GM12878 (cell line): ENCODE measurements around the gene SAMD1.

Experiments used
- ASH2L ChIP-seq: fragments of 300-600, 200-600 bp; sonication (generic); IDR thresholded peaks from 2 replicates; pipeline ENCODE4 v1.6.1; 2017; ENCODE audit warnings: low read depth, mild to moderate bottlenecking, borderline replicate concordance
- CTCF ChIP-seq, 3 experiments: IDR thresholded peaks in 2 of 3; conservative IDR thresholded peaks in 1 of 3; 2 replicates each; pipeline ENCODE4 v1.5.1; 2011; ENCODE audit warnings: low read depth in 3 of 3, low read length in 3 of 3, mild to moderate bottlenecking in 3 of 3, control low read depth in 2 of 3, moderate library complexity in 2 of 3, inconsistent platforms in 1 of 3, mixed read lengths in 1 of 3; ENCODE audit not compliant: control insufficient read depth in 2 of 3, insufficient read depth in 1 of 3; ENCODE audit errors: extremely low read depth in 1 of 3
- ELK1 ChIP-seq: IDR thresholded peaks from 2 replicates; pipeline ENCODE4 v1.6.1; 2012; ENCODE audit warnings: low read depth, low read length, improper control_type of control experiment
- GABPA ChIP-seq: IDR thresholded peaks from 2 replicates; pipeline ENCODE4 v1.6.1; 2014; ENCODE audit warnings: antibody characterized with exemption, low read depth, mild to moderate bottlenecking, inconsistent platforms
- JUND ChIP-seq: IDR thresholded peaks from 2 replicates; pipeline ENCODE4 v1.6.1; 2012; ENCODE audit warnings: low read depth, mild to moderate bottlenecking, low read length, improper control_type of control experiment, moderate library complexity
- MAX ChIP-seq: IDR thresholded peaks from 2 replicates; pipeline ENCODE4 v1.6.1; 2012; ENCODE audit warnings: low read depth, low read length, improper control_type of control experiment
- NRF1 ChIP-seq: conservative IDR thresholded peaks from 2 replicates; pipeline ENCODE4 v1.6.1; 2011; ENCODE audit warnings: mild to moderate bottlenecking, low read depth, low read length, improper control_type of control experiment
- POLR2A ChIP-seq: IDR thresholded peaks from 2 replicates; pipeline ENCODE4 v1.6.1; 2011; ENCODE audit warnings: low read depth, mild to moderate bottlenecking, low read length
- RAD51 ChIP-seq: fragments of 450-650 bp; IDR thresholded peaks from 2 replicates; pipeline ENCODE4 v1.6.1; 2016; ENCODE audit warnings: moderate library complexity, mild to moderate bottlenecking, inconsistent platforms
- TF ChIP-seq, protein P1 (sequence below): fragments of 450-650 bp; formaldehyde crosslinking; IDR thresholded peaks from 2 replicates; pipeline ENCODE4 v1.5.0; 2022; ENCODE audit warnings: mild to moderate bottlenecking, missing genetic modification characterization
- TF ChIP-seq, protein P2 (sequence below): IDR thresholded peaks from 2 replicates; pipeline ENCODE4 v1.6.1; 2011; ENCODE audit warnings: borderline replicate concordance, low read depth, mild to moderate bottlenecking, moderate library complexity, low read length; ENCODE audit not compliant: insufficient read depth, poor library complexity, severe bottlenecking

GRCh38 chr19:14102102-14102696, 11.6 kb upstream of the SAMD1 start:
- TF ChIP-seq ELK1 (no peak), POLR2A (no peak), CTCF (IDR thresholded peaks at IDR 0.05 in 2 of 3, conservative IDR thresholded peaks at IDR 0.05 in 1 of 3; ENCODE audit: control insufficient read depth in 2 of 3, extremely low read depth in 1 of 3, insufficient read depth in 1 of 3, low read depth in 3 of 3, low read length in 3 of 3) (no peak), JUND (no peak), NRF1 (no peak), ASH2L (no peak), MAX (no peak), GABPA (no peak), RAD51 (no peak)
- TF ChIP-seq, protein P1, sequence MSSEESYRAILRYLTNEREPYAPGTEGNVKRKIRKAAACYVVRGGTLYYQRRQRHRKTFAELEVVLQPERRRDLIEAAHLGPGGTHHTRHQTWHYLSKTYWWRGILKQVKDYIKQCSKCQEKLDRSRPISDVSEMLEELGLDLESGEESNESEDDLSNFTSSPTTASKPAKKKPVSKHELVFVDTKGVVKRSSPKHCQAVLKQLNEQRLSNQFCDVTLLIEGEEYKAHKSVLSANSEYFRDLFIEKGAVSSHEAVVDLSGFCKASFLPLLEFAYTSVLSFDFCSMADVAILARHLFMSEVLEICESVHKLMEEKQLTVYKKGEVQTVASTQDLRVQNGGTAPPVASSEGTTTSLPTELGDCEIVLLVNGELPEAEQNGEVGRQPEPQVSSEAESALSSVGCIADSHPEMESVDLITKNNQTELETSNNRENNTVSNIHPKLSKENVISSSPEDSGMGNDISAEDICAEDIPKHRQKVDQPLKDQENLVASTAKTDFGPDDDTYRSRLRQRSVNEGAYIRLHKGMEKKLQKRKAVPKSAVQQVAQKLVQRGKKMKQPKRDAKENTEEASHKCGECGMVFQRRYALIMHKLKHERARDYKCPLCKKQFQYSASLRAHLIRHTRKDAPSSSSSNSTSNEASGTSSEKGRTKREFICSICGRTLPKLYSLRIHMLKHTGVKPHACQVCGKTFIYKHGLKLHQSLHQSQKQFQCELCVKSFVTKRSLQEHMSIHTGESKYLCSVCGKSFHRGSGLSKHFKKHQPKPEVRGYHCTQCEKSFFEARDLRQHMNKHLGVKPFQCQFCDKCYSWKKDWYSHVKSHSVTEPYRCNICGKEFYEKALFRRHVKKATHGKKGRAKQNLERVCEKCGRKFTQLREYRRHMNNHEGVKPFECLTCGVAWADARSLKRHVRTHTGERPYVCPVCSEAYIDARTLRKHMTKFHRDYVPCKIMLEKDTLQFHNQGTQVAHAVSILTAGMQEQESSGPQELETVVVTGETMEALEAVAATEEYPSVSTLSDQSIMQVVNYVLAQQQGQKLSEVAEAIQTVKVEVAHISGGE (CRISPR knock-in tag), result no peak
- TF ChIP-seq, protein P2, sequence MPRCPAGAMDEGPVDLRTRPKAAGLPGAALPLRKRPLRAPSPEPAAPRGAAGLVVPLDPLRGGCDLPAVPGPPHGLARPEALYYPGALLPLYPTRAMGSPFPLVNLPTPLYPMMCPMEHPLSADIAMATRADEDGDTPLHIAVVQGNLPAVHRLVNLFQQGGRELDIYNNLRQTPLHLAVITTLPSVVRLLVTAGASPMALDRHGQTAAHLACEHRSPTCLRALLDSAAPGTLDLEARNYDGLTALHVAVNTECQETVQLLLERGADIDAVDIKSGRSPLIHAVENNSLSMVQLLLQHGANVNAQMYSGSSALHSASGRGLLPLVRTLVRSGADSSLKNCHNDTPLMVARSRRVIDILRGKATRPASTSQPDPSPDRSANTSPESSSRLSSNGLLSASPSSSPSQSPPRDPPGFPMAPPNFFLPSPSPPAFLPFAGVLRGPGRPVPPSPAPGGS, result no peak
